ENCODE data around the gene BSG. TPM values are rescaled to one million over a fixed set of nuclear protein-coding genes. Genes with fewer than 3 reads are reported as not detected.
A peak's percentile ranks its signal among the peaks of the same experiment; 100 is the strongest.

BSG gene
- total RNA-seq, 1 donor from 2014 or later: 519 TPM

DNA sequence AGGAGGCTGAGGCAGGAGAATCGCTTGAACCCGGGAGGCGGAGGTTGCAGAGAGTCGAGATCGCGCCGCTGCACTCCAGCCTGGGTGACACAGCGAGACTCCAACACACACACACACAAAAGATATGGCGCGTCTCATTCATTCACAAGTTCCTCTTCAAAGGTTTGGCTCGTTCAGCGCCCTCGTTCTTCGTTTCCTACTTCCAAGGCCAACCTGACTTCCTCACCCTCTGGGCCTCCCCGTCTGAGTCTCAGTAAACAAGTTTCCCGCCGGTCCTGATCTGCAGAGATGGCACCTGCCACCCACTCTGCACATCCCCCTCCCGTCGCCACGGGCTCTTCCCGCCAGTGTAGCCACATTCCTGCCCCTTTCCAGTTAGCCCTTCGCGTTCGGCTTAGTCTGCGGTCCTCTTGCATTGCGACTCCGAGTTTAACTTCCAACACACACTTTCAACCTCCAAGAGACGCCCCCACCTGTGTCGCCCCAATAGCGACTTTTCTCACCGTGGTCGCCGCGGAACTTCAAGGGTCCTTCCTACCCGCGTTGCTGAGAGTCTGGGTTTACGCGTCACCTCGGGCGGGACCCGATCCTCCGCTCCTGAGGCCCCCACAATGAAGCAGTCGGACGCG, 1.3 kb upstream of the BSG start:
- DNase-seq (ENCODE audit: low read depth): no peak

DNA sequence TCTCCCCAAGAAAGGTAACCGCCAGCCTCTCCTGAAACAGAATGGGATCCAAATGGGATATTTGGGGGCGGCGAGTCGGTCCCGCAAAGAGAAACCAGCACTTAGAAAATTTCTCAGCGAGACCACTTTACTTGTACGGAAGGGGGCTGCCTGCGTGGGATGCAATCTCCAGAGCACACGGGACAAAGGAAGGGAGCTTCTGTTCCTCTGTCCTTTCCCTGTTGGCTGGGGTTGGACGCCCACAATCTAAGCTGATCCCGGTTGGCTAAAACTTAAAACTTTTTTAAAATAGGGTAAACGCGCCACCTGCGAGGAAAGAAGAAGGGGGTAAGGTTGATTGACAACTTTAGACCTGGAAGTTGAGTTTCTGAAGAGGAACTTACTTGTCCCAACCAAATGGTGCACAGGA, 826 bp upstream of the BSG start:
- no peak for DNase-seq (ENCODE audit: low read depth)

DNA sequence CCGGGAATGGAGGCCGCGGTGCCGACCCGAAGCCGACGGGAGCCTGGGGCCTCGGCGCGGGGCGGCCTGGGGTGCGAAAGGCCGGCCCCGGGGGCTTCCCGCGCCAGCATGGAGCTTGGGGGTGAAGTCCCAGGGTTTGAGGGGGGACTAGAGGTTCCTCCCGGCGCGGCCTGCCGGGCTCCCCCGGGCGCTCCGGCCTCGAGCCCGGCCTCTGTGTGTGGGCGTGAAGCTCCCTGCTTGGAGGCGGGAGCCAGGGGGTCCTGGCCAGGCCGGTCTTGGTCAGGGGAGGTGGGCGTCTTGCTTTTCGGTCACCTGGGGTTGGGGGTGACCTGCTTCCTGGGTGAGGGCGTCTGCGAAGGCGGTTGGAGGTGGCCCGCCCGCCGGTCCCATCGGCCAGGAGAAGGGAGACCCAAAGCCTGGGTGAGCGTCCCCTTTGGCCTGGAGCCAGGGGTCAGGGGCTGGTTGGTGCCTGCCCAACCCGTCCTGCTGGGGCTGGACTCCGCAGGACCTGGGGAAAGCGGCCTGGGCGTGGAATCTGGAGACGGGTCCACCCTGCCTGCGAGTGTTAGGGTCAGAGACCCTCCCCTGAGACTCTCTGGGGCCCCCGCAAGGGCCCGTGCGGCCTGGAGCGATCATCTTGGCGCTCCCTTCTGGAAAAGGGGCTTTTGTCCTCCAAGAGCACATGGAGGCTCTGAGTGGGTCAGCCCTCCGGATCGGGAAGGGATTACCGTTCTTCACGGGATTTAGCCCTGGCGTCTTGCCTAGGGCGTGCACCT, 535 bp downstream of the BSG start:
- DNase-seq (ENCODE audit: low read depth): peak; percentile 76

DNA sequence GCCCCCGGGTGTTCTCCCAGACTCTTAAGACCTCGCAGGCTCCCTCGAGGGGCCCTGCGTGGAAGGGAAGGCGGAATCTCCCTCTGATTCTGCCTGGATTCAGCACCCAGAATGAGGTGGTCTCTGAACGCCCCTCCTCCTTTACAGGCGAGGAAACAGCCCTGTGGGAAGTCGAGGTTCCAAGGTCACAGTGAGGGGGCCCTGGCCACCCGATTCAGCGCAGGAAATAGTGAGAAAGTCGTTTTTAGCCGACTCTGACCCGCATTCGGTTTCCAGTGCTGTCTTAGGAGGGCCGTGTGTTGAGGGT, 1.1 kb downstream of the BSG start:
- no peak for DNase-seq (ENCODE audit: low read depth)

DNA sequence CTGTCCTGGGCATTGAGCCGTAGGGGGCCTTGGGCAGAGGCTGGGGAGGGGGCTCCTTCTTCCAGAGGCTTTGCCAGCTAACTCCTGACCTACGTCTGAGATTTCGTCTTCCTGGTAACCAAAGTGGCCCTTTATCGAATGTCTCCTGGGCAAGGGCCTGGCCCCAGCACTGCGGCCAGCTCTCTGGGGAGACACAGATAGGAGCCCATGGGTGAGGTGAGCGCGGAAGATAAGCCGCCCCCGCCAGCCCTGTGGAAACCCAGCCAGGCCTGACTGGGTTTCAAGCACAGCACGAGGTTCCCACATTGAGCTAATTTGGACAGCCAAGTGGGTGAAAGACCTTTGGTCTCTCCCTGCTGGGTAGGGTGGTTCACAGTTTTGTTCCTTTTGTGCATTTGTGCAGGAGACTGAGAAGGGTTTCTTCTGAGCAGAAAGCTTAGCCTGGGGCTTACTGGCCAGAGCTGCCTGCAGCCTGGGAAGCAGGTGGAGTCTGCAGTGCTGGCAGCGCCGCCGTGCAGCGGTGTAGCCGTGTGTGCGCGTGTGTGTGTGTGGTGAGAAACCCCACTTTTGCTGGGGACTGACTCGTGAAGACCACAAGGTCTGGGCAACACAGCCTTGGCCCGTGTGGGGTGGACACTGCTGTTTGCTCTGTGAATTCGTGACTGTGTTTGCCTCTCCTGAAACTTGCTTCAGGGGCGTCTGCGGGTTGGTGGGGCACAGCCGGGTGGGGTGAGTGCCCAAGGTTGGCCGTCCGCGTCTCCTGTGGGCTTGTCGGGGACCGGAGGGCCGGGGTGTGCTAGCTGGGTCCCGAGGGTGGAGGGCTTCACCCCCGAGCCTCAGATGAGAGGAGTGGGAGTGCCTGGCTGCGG, 2.5 kb downstream of the BSG start:
- peak; percentile 51 for DNase-seq (ENCODE audit: low read depth)

DNA sequence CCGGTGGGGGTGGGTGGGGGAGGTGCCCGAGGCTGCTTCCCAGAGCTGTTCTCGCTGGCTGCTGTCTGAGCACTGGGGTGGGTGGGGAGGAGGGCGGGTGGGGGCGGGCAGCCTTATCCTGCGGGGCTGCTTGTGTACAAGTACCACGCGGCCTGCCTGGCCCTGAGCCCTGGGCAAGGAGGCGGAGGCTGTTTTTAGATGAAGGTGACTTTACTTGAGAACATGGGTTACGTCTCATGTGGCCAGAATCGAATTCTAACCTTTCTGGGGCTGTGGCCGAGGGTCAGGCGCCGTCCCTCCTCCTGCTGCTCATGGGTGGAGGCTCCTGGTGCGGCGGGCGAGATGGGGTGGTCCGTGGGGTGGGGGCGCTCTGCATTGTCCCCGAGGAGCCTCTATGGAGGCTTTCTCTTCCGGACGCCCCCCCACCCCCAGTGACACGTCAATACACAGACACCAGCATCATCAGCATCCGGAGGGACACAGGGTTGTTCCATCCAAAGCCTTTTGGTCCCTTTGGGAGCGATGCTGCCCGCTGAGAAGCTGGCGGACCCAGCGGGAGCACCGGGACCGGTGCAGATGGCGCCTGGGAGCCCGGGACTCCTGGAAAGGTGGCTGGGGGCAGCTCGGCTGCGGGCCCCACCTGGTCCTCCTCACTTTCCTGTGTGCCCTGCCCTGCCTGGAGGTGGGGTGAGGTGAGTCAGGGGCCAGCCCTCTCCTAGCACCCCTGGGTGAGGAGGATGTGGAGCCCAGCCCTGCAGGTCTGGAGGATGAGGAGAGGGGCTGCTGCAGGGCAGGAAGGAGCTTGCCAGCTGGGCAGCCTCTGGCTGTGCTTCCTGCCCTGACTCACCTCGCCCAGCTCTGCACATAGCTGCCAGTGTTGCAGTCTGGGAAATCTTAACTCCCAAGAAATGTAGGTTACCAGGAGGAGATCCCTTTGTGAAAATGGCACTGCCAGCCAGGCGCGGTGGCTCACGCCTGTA, 3.4 kb downstream of the BSG start:
- DNase-seq (ENCODE audit: low read depth): no peak

DNA sequence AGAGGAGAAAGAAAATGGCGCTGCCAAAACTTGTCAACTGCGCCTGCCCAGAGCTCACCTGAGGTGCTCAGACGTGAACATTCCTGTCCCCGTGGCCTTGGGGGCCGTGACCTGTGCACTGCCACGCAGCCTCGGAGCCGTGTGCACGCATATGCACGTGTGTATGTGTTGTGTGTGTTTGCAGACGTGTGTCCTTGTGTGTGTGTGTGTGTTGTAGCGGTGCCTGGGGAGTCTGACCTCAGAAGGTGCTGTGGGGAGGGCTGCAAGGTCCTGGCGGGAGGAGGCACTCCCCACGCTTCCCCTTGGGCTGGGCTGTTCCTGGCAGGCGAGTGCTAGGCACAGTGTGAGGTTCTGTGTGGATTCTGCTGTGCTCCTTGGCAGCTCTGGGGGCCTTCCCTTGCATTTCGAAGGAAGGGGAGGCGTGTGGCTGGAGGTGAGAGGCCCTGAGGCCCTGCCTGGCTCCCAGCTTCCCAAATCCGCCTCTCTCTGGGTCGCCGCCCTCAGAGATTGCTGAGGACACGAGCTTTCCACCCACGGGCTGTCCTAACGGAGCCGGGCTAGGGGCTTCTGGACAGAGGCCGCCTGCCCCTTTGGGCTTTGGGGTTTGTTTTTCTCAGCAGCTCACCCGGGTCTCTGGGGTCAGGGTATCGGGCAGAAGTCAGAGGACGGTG, 4.5 kb downstream of the BSG start:
- DNase-seq (ENCODE audit: low read depth): no peak

DNA sequence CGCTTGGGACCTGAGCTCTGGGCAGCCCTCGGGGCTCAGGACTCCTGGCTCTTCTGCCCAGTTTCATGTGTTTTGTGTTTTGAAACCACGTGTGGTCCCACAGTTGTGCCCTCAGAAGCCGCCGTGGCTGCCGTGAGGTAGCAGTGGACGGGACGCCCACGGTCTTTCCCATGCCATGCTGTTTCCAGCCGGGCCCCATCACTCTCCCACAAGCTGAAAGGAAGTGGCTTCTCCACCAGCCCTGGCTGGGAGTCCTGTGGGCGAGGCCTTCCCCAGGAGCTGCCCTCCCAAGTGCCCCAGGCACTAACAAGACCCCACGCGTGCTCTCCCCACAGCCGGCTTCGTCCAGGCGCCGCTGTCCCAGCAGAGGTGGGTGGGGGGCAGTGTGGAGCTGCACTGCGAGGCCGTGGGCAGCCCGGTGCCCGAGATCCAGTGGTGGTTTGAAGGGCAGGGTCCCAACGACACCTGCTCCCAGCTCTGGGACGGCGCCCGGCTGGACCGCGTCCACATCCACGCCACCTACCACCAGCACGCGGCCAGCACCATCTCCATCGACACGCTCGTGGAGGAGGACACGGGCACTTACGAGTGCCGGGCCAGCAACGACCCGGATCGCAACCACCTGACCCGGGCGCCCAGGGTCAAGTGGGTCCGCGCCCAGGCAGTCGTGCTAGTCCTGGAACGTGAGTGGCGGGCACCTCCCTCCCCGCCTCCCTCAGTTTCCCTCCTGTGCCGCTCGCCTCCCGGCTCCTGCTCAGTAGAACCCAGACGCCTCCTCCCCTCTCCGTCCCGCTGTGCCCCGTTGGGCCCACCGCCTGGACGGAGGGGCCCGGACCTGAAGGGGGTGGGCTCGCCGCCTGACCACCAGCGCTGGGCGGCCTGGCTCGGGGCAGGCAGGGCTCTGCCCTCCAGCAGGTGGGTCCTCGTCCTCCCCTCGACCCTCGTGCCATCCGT, 5.3 kb downstream of the BSG start:
- DNase-seq (ENCODE audit: low read depth): no peak

DNA sequence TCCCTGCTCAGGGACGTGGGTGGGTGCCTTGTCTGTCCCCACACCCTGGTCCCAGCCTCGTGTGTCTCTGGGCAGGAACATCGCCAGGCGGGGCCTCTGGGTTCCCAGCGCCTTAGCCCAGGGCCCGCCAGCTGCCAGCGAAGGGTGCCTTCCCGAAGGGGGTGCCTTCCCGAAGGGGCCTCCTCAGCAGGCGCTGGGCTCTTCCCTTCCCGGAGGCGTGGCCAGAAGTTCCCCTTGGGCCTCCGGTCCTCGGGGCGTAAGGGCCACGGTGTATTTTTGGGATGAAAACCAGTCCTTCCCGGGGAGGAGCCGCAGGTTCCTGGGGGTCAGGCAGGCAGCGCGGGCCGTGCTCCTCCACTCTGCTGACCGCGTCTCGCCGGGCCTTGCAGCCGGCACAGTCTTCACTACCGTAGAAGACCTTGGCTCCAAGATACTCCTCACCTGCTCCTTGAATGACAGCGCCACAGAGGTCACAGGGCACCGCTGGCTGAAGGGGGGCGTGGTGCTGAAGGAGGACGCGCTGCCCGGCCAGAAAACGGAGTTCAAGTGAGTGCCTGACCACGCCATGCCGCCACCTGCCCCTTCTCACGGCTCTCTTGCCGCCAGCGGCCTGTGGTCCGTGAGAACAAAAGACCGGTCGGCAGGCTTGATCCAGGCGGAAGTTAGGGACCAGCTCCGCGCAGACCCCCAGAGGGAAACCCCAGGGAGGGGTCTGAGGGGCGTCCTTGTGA, 6.9 kb downstream of the BSG start:
- DNase-seq (ENCODE audit: low read depth): no peak

DNA sequence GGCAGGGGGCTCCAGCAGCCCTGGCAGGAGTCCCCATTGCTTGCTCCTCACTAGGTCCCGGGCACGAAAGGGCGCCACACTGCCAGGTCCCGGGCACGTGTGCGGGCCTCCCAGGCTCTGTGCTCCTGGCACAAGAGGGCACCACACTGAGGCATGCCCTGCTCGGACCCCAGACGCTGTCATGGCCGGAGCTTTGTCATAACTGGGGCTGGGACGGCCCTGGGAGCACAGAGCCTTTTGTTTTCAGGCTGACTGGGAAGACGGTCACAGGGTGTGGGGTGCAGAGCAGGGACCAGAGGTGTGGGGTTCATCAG, 7.4 kb downstream of the BSG start:
- no peak for DNase-seq (ENCODE audit: low read depth)

DNA sequence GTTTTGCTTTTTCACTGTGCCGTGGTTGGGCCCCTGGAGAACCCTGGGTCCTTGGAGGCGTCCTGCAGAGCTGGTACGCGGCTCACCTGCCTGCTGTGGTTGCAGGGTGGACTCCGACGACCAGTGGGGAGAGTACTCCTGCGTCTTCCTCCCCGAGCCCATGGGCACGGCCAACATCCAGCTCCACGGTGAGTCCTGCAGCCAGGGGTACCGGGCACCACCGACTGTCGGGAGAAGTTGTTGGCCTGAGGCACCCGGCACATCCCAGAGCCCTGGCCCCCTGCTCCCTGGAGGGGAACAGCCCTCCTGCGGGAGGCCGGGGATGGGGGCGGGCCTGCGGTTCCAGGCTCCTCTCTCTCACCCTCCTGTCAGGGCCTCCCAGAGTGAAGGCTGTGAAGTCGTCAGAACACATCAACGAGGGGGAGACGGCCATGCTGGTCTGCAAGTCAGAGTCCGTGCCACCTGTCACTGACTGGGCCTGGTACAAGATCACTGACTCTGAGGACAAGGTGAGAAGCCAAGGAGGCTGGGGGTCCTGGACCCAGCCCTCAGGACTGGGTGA, 8.0 kb downstream of the BSG start:
- DNase-seq (ENCODE audit: low read depth): no peak

DNA sequence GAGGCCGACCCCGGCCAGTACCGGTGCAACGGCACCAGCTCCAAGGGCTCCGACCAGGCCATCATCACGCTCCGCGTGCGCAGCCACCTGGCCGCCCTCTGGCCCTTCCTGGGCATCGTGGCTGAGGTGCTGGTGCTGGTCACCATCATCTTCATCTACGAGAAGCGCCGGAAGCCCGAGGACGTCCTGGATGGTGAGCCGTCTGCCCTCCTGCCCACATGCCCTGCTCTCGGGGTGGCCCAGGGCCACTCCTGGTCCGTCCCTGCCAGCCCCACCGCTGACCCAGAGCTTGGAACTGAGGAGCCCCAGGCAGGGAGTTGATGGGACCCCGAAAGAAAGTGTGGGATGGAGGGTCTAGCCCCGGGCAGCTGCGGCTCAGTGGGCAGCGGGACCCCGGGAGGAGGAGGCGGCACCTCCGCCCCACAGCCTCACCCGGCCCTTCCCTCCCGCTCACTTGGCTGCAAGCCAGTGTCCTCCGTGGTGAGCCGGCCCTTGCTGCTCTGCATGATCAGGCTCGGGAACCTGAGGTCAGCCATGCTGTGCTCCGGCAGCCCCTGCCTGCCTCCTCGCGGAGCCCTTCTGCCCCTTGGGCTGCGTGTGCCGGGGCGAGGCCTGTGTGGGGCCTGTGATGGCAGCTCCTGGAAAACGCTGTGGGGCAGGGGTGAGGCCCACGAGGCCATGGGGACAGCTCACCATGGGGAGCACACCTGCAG, 9.2 kb downstream of the BSG start:
- DNase-seq (ENCODE audit: low read depth): no peak

DNA sequence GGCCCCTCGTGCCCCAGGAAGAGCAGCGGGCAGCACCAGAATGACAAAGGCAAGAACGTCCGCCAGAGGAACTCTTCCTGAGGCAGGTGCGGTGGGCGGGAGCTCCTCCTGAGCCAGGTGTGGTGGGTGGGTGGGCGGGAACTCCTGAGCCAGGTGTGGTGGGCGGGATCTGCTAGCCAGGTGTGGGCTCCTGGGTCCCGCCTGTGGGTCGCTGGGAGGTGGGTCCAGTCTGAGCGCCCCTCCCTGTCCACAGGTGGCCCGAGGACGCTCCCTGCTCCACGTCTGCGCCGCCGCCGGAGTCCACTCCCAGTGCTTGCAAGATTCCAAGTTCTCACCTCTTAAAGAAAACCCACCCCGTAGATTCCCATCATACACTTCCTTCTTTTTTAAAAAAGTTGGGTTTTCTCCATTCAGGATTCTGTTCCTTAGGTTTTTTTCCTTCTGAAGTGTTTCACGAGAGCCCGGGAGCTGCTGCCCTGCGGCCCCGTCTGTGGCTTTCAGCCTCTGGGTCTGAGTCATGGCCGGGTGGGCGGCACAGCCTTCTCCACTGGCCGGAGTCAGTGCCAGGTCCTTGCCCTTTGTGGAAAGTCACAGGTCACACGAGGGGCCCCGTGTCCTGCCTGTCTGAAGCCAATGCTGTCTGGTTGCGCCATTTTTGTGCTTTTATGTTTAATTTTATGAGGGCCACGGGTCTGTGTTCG, 10.3 kb downstream of the BSG start:
- DNase-seq (ENCODE audit: low read depth): peak; percentile 59

DNA sequence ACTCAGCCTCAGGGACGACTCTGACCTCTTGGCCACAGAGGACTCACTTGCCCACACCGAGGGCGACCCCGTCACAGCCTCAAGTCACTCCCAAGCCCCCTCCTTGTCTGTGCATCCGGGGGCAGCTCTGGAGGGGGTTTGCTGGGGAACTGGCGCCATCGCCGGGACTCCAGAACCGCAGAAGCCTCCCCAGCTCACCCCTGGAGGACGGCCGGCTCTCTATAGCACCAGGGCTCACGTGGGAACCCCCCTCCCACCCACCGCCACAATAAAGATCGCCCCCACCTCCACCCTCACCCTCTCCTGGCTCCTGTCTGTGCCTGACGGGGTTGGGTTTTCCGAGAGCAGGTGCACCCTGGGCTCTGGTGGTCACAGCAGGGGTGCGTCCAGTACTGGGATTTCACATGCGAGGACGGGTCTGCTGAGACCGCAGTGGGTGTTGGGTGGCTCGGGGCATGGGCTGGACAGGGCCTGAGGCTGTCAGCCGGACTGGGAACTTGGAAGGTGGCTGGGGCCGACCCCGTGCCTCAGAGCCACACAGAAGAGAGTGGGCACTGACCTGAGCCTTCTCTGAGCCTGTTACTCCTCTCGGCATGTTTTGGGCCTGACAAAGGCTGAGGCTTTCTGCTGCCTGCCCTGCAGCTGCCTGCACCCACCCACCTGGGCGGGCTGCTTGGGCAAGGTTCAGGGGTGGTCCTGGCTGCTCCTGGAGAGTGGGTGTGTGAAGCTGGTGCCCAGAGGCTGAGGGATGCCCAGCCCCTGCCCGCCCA, 11.0 kb downstream of the BSG start:
- DNase-seq (ENCODE audit: low read depth): no peak

DNA sequence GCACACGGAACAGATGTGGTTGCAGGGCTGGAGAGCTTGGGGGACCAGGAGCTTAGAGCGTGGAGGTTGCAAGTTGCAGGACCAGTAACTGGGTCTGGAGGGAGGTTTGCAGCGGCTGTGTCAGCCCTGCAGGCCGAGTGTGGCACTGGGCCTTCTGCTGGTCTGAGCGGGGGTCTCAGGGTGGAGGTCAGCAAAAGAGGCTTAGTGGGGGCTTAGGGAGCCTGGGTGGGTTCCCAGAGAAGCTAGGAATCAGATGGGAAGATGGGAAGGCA, 11.5 kb downstream of the BSG start:
- no peak for DNase-seq (ENCODE audit: low read depth)

DNA sequence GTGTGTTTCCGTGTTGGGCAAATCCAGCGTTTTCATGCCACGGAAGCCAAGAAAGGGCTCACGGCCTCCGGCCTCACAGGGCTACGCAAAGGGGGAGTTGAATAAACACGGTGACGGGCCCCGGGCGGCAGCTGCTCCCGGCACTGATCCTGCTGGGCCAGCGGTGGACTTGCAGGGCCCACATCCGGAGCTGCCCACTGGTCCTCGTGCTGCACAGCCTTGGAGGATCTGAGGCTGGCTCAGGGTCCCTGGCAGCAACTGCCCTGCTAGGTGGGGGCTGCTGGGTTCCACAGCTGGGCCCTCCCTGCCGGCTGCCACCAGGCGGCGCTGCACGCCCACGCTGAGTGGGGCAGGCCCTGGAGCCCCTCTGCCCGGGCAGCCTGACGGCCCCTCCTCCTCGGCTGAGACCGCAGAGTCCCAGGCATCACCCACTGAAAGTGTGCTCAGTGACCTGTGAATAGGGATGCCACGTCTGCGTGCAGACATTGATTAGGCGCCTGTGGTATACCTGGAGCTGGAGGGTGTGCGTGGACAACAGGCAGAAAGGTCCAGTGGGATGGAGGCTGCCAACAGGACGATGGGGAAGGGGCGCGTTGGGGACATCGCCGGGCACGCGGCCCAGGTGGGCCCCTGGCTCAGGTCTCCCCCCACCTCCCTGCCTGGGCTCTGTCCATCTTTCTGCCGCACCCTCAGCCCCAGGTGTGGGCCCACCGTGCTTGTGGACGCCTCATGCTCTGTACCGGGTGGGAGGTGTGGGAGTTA, 12.0 kb downstream of the BSG start:
- no peak for DNase-seq (ENCODE audit: low read depth)
